HG02840 (cell line): ENCODE measurements around the gene NUBP1.
"Not testable (repeated sequence)": the region's sequence is repeated elsewhere in the genome, so short reads cannot be mapped to it uniquely, and the experiment has no call there.

Experiments used
- ATAC-seq: cut with Tn5 transposase; IDR thresholded peaks from one replicate; pipeline ENCODE4 v1.9.1; 2021; ENCODE audit warnings: mild to moderate bottlenecking, moderate library complexity, moderate number of reproducible peaks; ENCODE audit not compliant: unreplicated experiment, low FRiP score

The NUBP1 gene

GRCh38 chr16:10750793-10751192, 7.2 kb downstream of the NUBP1 start:
- ATAC-seq: no peak

DNA sequence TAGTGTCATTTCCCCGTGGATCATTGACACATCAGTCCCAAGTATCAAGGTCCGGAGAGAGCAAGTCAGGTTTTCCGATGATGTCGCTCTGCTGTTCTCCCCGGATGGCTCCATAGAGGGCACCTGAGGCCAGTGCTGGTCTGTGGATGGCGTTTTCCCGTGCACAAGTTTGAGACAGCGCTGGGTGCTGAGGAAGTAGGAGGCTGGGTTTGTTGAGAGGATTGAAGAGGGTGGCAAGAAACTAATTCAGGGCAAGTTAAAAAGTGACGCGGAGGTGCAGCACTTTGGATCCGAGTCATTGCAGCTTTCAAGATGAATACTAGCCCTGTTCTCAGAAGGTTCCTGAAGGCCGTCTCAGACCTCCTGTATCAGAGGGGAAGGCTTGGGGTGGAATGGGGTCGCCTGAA, 7.7 kb downstream of the NUBP1 start:
- ATAC-seq: no peak

DNA sequence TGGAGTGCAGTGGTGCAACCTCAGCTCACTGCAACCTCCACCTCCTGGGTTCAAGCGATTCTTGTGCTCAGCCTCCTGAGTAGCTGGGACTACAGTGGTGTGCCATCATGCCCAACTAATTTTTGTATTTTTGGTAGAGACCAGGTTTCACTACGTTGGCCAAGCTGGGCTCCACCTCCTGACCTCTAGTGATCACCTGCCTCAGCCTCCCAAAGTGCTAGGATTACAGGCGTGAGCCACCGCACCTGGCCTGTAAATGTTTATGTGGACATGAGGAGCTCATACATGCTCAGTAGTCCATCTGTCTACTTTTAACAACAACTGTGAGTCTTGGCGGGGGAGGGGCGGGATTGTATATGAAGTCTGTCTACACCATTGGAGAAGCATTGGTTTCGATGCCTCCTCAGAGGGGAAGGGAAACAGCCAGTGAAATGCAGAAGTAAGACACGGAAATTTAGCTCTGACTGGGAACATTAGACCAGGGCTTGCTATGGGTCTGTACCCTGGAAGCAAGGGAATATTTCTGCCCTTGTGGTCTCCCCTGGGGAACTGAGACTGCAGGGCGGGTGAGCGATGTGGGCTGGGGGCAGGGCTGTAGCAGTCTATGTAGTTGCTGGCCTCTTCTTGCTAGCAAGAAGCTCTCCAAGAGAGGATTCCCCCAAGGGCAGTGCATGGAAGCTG, 9.3 kb downstream of the NUBP1 start:
- ATAC-seq: no peak

GRCh38 chr16:10753670-10754069, 10.0 kb downstream of the NUBP1 start:
- no peak for ATAC-seq

GRCh38 chr16:10754941-10755340, 11.3 kb downstream of the NUBP1 start:
- no peak for ATAC-seq

- no peak for ATAC-seq
These were observed 12.9 kb downstream of the NUBP1 start for GRCh38 chr16:10756574-10756973.

GRCh38 chr16:10760858-10761257, 17.2 kb downstream of the NUBP1 start:
- no peak for ATAC-seq

DNA sequence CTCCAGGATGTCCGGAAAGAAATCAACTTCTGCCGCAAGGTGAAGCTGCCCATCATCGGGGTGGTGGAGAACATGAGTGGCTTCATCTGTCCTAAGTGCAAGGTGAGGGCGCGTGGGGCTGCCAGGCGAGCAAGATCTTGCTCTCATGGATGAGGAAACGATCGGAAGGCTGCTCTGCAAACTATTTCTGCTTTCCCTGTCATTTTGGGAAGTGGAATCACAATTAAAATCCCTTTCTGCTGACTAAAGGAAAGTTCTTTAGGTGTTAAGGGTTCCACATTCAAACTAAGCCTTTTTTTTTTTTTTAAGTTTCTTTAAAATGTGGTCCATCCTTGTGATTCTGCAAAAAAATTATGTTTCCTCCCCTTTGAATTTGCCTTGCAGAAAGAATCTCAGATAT, 17.7 kb downstream of the NUBP1 start:
- no peak for ATAC-seq

DNA sequence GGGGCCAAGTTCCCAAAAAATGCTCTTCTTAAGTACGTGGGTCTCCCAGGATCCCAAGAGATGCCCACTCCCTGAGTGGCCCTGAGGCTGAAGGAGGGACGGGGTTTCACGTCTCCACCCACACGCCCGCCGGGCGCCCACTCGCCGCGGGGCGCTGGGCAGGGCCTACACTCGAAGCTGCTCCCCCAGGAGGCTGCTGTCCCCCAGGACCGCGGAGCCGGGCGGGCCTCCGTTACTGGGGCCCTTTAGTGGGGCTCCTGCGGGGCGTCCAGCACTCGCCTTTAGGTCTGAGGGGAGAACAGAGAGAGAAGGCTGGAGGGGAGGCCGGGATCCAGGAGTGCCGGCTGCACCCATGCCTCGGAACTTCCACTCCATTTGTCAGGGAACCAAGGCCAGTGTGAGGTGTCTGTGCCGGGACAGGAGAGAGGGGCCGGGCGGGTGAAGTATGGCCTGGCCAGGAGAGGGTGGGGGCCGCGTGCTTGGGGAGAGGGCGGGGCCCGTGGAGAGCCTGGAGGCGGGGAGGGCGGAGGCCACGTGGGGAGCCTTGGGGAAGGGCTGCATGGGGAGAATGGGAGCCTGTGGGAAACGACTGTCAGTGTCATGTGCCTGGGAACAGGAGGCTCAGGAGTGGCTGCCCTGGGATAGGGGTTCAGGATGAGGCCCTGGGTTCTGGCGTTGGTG, 18.8 kb downstream of the NUBP1 start:
- no peak for ATAC-seq

DNA sequence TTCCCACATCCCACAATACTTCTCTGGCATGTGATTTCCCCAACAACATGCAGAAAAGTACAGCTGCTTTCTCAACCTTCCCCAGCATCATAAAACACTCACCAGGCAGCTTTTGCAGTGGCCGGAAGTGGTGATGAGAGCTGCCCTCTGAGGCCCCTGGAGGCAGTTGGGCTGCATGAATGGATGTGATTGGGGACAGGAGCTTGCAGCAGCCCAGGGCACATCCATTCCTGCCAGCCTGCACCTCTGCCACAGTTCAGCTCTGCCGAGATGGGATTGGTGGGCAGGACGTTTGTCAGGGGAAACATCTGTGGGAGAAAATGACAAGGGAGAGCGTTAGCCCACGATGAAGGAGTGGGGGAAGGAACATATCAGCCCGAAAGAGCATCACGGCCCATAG, 19.8 kb downstream of the NUBP1 start:
- ATAC-seq: no peak

DNA sequence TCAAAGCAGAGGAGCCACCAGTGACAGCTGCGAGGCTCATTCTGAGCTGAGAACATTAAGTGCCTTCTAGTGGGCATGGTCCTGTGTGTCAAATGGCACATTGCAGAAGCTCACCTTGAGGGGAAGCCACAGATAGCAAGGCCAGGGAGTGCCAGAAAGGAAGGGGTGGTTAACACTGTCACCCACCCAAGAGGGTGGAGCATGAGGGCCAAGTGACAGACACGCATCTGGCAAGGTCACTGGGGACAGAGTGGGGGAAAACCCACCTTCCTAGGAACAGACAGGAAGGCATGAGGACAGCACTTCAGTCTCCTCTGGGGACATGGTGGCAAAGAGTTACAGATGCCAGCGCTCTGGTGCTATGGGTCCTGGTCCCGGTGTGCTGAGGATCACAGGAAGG, 22.1 kb downstream of the NUBP1 start:
- ATAC-seq: no peak

GRCh38 chr16:10767127-10767526, 23.5 kb downstream of the NUBP1 start:
- ATAC-seq: no peak

DNA sequence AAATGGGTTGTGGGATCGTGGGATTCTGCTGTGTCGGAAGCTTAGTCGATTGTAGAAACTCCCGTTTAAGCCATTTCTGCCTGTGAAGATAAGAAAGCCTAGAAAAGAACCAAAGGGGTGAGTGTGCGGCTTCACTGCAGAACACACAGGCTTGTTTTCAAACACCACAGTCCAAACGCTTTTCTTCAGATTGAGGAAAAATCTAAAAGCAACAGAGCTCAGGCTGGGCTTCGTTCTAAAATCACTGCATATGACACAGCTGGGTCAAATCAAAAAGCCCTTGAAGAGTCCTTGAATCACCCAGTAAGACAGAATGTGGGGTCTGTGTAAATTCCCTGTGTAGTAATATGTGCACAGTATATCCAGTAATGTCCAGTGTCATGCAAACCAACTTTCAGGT, 25.7 kb downstream of the NUBP1 start:
- ATAC-seq: no peak

GRCh38 chr16:10770907-10771306, 27.3 kb downstream of the NUBP1 start:
- no peak for ATAC-seq

- no peak for ATAC-seq
These were observed 32.6 kb downstream of the NUBP1 start for GRCh38 chr16:10776280-10776679.

DNA sequence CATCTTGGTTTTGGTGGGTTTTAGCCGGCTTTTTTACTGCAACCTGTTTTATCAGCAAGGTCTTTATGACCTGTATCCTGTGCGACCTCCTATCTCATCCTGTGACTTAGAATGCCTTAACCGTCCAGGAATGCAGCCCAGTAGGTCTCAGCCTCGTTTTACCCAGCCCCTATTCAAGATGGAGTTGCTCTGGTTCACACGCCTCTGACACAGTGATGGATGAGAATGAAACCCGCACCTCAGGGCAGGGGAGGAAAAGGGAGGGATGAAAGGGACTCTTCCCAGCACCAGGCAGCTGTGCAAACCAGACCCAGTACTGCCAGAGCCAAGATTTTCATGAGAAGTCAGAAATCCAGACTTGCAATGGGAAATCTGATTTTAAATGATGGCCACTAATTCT, 33.3 kb downstream of the NUBP1 start:
- not testable (repeated sequence) for ATAC-seq

DNA sequence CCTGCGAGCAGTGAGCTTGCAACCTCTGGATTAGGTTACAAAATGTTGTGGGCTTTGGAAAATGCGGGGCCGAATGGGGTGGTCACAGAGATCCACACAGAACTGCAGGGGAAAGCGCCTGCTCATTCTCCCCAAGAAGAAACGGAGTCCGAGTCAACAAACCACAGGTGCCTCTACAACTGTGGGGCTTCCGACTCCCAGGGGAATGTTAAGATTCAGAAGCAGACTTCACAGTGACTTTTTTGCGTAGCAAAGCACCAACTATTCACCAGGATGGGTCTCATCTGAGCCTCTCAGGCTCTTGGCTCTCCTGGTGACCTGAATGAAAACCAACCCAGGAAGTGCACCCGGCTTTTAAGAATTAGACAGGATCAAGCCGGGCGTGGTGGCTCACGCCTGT, 33.7 kb downstream of the NUBP1 start:
- ATAC-seq: no peak

GRCh38 chr16:10779908-10780307, 36.3 kb downstream of the NUBP1 start:
- not testable (repeated sequence) for ATAC-seq

GRCh38 chr16:10780628-10781027, 37.0 kb downstream of the NUBP1 start:
- no peak for ATAC-seq

DNA sequence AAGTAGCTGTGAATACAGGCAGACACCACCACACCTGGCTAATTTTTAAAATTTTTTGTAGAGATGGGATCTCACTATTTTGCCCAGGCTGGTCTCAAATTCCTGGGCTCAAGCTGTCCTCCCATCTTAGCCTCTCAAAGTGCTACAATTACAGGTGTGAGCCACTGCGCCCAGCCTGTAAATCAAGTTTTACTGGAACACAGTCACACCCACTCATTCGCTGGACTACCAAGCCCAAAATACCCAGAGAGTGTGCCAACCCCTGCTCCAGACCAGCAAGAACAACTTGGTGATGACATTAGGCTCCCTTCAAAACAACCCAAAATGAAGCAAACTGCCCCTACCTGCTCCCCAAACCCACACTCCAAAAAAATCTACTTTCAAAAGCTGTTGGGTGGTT, 39.0 kb downstream of the NUBP1 start:
- ATAC-seq: no peak

GRCh38 chr16:10787304-10787703, 43.7 kb downstream of the NUBP1 start:
- no peak for ATAC-seq

DNA sequence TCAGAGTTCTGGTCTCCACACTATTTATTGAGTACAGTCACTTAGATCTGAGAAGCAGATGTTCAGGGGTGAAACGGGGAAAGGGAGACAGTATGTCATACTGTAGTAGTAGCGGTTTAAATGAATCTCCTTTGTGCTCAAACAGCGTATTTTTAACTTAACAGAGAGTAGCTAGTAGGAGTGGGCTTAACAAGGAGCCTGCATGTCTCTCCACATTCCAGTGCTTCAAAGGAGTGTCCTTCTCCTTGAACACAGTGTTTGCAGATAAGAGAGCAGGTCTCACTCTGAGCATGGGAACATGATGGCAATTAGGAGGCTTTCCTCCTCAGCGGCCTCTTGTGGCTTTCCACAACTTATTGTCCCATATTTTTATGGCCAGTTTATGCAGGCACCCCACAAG, 45.0 kb downstream of the NUBP1 start:
- not testable (repeated sequence) for ATAC-seq
